Upper lobe of left lung (tissue), 6 donors: ENCODE results near the gene SRPRB. TPM values are rescaled to one million over a fixed set of nuclear protein-coding genes. Genes with fewer than 3 reads are reported as not detected.
A peak's percentile ranks its signal among the peaks of the same experiment; 100 is the strongest.
"Not testable (repeated sequence)": the region's sequence is repeated elsewhere in the genome, so short reads cannot be mapped to it uniquely, and the experiment has no call there.

ENCODE experiments used
- ATAC-seq, 2 donors: fragments of 200-7000 bp; cut with Tn5 transposase; one replicate each; pipeline ENCODE4 v1.9.1; 2022; ENCODE audit warnings: mild to moderate bottlenecking in 2 of 2, moderate library complexity in 2 of 2; ENCODE audit not compliant: low FRiP score in 2 of 2
- DNase-seq, 2 donors: peaks; one replicate each; pipeline ENCODE4 v3.0.0-alpha.2; 2019 to 2020
- H3K27ac ChIP-seq, 4 donors: fragments of 200-600 bp; sonication (generic); one replicate each; pipeline ENCODE4 v1.5.1; 2016 to 2019
- H3K27me3 ChIP-seq, 4 donors: fragments of 200-600 bp; sonication (generic); one replicate each; pipeline ENCODE4 v1.5.1; 2017 to 2019
- H3K36me3 ChIP-seq, 4 donors: fragments of 200-600 bp; sonication (generic); one replicate each; pipeline ENCODE4 v1.5.1; 2016 to 2019
- H3K4me1 ChIP-seq, 4 donors: fragments of 200-600 bp; sonication (generic); one replicate each; pipeline ENCODE4 v1.5.1; 2018 to 2019
- H3K4me3 ChIP-seq, 4 donors: fragments of 200-600 bp; sonication (generic); one replicate each; pipeline ENCODE4 v1.5.1; 2017 to 2019; ENCODE audit warnings: mild to moderate bottlenecking in 2 of 4, moderate library complexity in 1 of 4
- H3K9me3 ChIP-seq, 4 donors: fragments of 200-600 bp; sonication (generic); one replicate each; pipeline ENCODE4 v1.5.1; 2018 to 2019
- CTCF ChIP-seq, 6 experiments: fragments of 450-650 bp in 4 of 6; fragments of 200-600 bp in 2 of 6; sonication (generic) in 2 of 6; IDR thresholded peaks; one replicate each; pipeline ENCODE4 v1.5.1; 2016 to 2019; ENCODE audit warnings: antibody characterized with exemption in 6 of 6
- EP300 ChIP-seq, 4 donors: sonication (generic); formaldehyde crosslinking; IDR thresholded peaks; one replicate each; pipeline ENCODE4 v1.5.1; 2017; ENCODE audit warnings: antibody characterized with exemption in 4 of 4, control low read depth in 2 of 4
- POLR2A ChIP-seq, 4 donors: fragments of 450-650 bp; IDR thresholded peaks; one replicate each; pipeline ENCODE4 v1.5.1; 2016 to 2017; ENCODE audit warnings: antibody characterized with exemption in 4 of 4, mild to moderate bottlenecking in 2 of 4
- POLR2AphosphoS5 ChIP-seq, 2 donors: sonication (generic); formaldehyde crosslinking; IDR thresholded peaks; one replicate each; pipeline ENCODE4 v1.5.1; 2017; ENCODE audit warnings: antibody characterized with exemption in 2 of 2
- WGBS, 2 donors: methylation state at CpG; one replicate each; pipeline ENCODE4 v1.1.5; 2017 to 2018; 5-methylcytosine and 5-hydroxymethylcytosine counted together
- total RNA-seq, 6 donors: library from RNA; depleted of rRNA in 4 of 6; stranded (reverse); fragments of >200 nt in 4 of 6; gene quantifications; one replicate each; pipeline versions ENCODE4 v1.1.0 to v1.2.1, GENCODE V29; 2016 to 2021
- donor health status: DM: no; HTN: no; CAD: no; lungs with moderate emphysema.
- donor health status: DM: no; HTN: yes; CAD: no; lungs with severe emphysema.

SRPRB gene
- total RNA-seq, 6 donors from 2014 or later, result 7.3 to 73.8 (median 34.2) TPM

GRCh38 chr3:133777807-133778568 lies 27.6 kb upstream of the SRPRB start:
- Histone ChIP-seq H3K27ac (no peak overlapping the region), H3K4me3 (no peak overlapping the region), H3K36me3 (no peaks in the 10 kb centered on the region), H3K9me3 (no peaks in the 10 kb centered on the region), H3K4me1 (no peaks in the 10 kb centered on the region), H3K27me3 (no peaks in the 10 kb centered on the region)
- DNase-seq (no peak), ATAC-seq (no peak)
- WGBS, 2 donors, result 70 to 73% methylated on average over 6 to 8 of the region's 8 CpGs
- no peak for TF ChIP-seq POLR2AphosphoS5 (IDR thresholded peaks at IDR 0.05)
- TF ChIP-seq EP300 (IDR thresholded peaks at IDR 0.05), result no peak
- TF ChIP-seq CTCF (IDR thresholded peaks at IDR 0.05), result no peak
- TF ChIP-seq POLR2A (IDR thresholded peaks at IDR 0.05), result no peak

- ATAC-seq (no peak), DNase-seq (no peak)
- H3K36me3 ChIP-seq, result no peaks in the 10 kb centered on the region
- no peak overlapping the region for H3K27ac ChIP-seq
- 69 to 78% methylated on average over 4 of the region's 4 CpGs for WGBS, 2 donors
- no peaks in the 10 kb centered on the region for H3K4me1 ChIP-seq
- H3K4me3 ChIP-seq, result no peak overlapping the region
- H3K27me3 ChIP-seq, result no peaks in the 10 kb centered on the region
- no peak for TF ChIP-seq POLR2AphosphoS5 (IDR thresholded peaks at IDR 0.05)
- no peaks in the 10 kb centered on the region for H3K9me3 ChIP-seq
Measured at GRCh38 chr3:133779626-133780203, 25.9 kb upstream of the SRPRB start.

- 89 to 91% methylated on average over 6 of the region's 6 CpGs for WGBS, 2 donors
Measured at GRCh38 chr3:133780756-133781155, 24.9 kb upstream of the SRPRB start.

GRCh38 chr3:133781570-133781969 lies 24.0 kb upstream of the SRPRB start:
- Histone ChIP-seq H3K4me3 (no peak overlapping the region), H3K27me3 (no peaks in the 10 kb centered on the region), H3K4me1 (no peaks in the 10 kb centered on the region), H3K36me3 (no peaks in the 10 kb centered on the region), H3K9me3 (no peaks in the 10 kb centered on the region), H3K27ac (no peak overlapping the region)
- no peak for DNase-seq
- ATAC-seq, result no peak
- no peak for TF ChIP-seq POLR2A (IDR thresholded peaks at IDR 0.05)
- no peak for TF ChIP-seq EP300 (IDR thresholded peaks at IDR 0.05)
- no peak for TF ChIP-seq CTCF (IDR thresholded peaks at IDR 0.05)

More at GRCh38 chr3:133780756-133781155, 24.9 kb upstream of the SRPRB start:
- not testable (repeated sequence) for ATAC-seq, H3K4me1 ChIP-seq, H3K27me3 ChIP-seq, H3K4me3 ChIP-seq, DNase-seq, H3K36me3 ChIP-seq, H3K27ac ChIP-seq, H3K9me3 ChIP-seq

- no peak overlapping the region for H3K27ac ChIP-seq
- TF ChIP-seq POLR2A (IDR thresholded peaks at IDR 0.05) (no peak), EP300 (IDR thresholded peaks at IDR 0.05) (no peak), POLR2AphosphoS5 (IDR thresholded peaks at IDR 0.05) (no peak), CTCF (IDR thresholded peaks at IDR 0.05) (no peak)
- no peaks in the 10 kb centered on the region for H3K4me1 ChIP-seq
- no peak for DNase-seq
- WGBS, 2 donors, result 85 to 97% methylated on average over 2 of the region's 2 CpGs
- no peaks in the 10 kb centered on the region for H3K27me3 ChIP-seq
- no peaks in the 10 kb centered on the region for H3K9me3 ChIP-seq
- H3K36me3 ChIP-seq, result no peaks in the 10 kb centered on the region
- H3K4me3 ChIP-seq, result no peak overlapping the region
- no peak for ATAC-seq
Measured at GRCh38 chr3:133782454-133782853, 23.2 kb upstream of the SRPRB start.

GRCh38 chr3:133783762-133784161 lies 21.9 kb upstream of the SRPRB start:
- Histone ChIP-seq H3K9me3 (no peaks in the 10 kb centered on the region), H3K27me3 (no peaks in the 10 kb centered on the region), H3K36me3 (no peaks in the 10 kb centered on the region), H3K27ac (no peak overlapping the region), H3K4me1 (no peaks in the 10 kb centered on the region), H3K4me3 (no peak overlapping the region)
- WGBS, 2 donors, result 71 to 72% methylated on average over 25 to 32 of the region's 32 CpGs
- ATAC-seq (no peak), DNase-seq (peak in 1 of 2 donors; percentile 77)
- TF ChIP-seq POLR2AphosphoS5 (IDR thresholded peaks at IDR 0.05), result no peak
- no peak for TF ChIP-seq EP300 (IDR thresholded peaks at IDR 0.05)
- no peak for TF ChIP-seq POLR2A (IDR thresholded peaks at IDR 0.05)
- TF ChIP-seq CTCF (IDR thresholded peaks at IDR 0.05), result no peak
